ENCODE data around the gene AATF. TPM values are rescaled to one million over a fixed set of nuclear protein-coding genes. Genes with fewer than 3 reads are reported as not detected.
"Not testable (repeated sequence)": the region's sequence is repeated elsewhere in the genome, so short reads cannot be mapped to it uniquely, and the experiment has no call there.

Gene AATF
- total RNA-seq, 1 experiment from 2014 or later = 68.3 TPM

DNA sequence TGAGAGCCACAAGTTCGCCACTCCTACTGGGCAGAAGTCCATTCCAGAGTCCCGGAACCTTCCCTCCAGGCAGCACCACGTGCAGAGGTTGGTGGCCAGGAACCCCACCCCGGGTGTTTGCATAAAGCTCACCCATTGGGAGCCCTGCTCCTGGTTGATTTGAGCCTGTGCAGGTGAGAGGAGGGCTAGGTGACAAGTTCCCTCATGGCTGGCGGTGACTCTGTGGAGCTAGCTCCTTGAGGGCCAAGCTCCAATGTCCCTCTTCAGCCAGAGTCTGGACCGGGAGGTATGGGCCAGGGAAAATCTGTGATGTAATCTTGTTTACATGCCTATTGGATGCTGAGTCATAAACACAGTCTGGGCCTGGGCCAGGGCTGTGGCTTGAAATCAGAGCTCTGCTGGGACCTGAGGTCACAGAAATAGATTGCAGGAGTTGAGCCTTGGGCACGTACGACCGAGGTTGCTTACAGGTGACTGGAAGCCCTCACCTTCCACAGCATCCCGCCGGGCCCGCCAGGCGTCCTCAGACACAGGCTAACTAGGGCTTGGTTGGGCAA is 118.9 kb downstream of the AATF start:
- Histone ChIP-seq H3K9me3 (no peaks in the 10 kb centered on the region), H3K36me3 (no peaks in the 10 kb centered on the region), H3K4me3 (no peak overlapping the region), H3K27me3 (no peaks in the 10 kb centered on the region)
- peak; percentile 88 for DNase-seq

DNA sequence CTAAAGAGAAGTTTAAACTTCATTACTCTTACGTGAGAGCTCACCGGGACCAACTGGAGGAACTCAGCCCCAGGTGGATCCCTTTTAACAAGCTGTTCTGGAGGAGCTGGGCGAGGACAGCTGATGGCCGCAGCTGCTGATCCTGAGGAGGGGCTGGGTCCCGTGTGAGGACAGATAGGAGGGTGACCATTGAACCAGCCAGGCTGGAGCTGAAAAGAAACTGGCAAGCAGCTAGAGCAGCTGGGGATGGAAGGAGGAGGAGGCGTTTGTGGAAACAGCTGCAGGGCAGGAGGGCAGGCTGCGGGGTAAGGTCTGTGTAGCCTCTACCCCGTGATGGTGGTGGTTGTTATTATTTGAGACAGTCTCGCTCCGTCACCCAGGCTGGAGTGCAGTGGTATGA is 119.5 kb downstream of the AATF start:
- no peaks in the 10 kb centered on the region for H3K9me3 ChIP-seq
- no peak for DNase-seq
- H3K27me3 ChIP-seq = no peaks in the 10 kb centered on the region
- H3K36me3 ChIP-seq = no peaks in the 10 kb centered on the region
- no peak overlapping the region for H3K4me3 ChIP-seq

DNA sequence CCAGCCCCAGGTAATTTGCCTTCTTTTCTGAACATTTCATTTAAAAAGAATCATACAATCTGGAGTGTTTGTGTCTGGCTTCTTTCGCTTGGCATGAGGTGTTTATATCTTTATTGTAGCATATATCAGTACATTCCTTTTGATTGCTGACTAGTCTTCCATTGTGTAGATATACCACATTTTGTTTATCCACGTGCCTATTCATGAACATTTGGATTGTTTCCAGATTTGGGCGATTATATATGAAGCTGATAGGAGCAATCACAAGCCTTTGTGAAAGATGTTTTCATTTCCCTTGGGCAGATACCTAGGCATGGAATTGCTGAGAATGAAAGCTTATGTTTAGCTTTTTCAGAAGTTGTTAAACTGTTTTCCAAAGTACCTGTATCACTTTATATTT is 120.3 kb downstream of the AATF start:
- no peak overlapping the region for H3K4me3 ChIP-seq
- H3K9me3 ChIP-seq = no peaks in the 10 kb centered on the region
- no peaks in the 10 kb centered on the region for H3K36me3 ChIP-seq
- DNase-seq = no peak
- no peaks in the 10 kb centered on the region for H3K27me3 ChIP-seq

DNA sequence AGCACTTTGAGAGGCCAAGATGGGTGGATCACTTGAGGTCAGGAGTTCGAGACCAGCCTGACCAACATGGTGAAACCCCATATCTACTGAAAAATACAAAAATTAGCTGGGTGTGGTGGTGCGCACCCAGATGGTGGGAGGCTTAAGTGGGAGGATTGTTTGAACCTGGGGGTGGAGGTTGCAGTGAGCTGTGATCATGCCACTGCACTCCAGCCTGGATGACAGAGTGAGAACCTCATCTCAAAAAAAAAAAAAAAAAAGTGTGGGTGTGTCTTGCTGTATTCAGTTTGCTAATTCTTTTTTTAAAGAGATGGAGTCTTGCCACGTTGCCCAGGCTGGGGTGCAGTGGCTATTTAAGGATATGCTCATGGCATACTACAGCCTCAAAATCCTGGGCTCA is 124.7 kb downstream of the AATF start:
- H3K4me3 ChIP-seq, H3K36me3 ChIP-seq, DNase-seq, H3K27me3 ChIP-seq, H3K9me3 ChIP-seq: not testable (repeated sequence)

DNA sequence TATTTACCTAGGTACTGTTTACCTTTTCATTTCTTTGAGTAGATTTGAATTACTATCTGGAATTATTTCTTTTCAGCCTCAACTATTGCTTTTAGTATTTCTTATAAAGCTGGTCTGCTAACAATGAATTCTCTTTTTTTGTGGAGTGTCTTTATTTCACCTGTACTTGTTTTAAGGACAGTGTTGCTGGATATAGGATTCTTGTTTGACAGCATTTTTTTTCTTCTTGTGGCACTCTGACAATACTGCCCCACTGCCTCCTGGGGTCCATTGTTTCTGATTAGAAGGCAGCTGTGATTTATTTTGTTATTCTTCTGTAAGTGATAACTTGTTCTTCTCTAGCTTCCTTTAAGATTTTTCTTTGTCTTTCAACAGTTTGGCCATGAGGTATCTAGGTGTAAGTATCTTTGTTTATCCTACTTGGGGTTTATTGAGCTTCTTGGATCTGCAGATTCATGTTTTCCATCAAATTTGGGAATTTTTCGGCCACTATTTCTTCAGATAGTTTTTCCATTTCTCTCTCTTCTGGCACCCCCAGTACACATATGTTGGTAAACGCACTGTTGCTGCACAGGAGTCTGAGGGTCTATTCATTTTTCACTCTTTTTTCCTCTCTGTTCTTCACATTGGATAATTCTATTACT is 130.4 kb downstream of the AATF start:
- no peak for DNase-seq
- Histone ChIP-seq H3K4me3 (no peak overlapping the region), H3K9me3 (peaks cover 4% of the 10 kb centered on the region; the same call in 1 of the 2 replicates), H3K36me3 (peaks cover 10% of the 10 kb centered on the region), H3K27me3 (no peaks in the 10 kb centered on the region)

DNA sequence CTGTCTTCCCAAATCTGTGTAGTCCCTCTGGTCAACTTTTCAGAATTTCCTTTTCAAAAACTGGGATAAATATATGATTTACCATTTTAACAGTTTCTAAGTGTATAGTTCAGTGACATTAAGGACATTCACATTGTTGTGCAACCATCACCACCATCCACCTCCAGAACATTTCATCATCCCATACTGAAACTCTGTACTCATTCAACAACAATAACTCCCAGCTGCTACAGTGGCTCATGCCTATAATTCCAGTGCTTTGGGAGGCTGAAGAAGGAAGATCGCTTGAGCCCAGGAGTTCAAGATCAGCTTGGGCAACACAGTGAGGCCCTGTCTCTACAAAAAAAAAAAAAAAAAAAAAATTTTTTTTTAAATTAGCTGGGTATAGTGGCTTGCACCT is 131.0 kb downstream of the AATF start:
- H3K9me3 ChIP-seq = peaks cover 4% of the 10 kb centered on the region; the same call in 1 of the 2 replicates
- no peak for DNase-seq
- H3K27me3 ChIP-seq = no peaks in the 10 kb centered on the region
- no peak overlapping the region for H3K4me3 ChIP-seq
- peaks cover 15% of the 10 kb centered on the region for H3K36me3 ChIP-seq

DNA sequence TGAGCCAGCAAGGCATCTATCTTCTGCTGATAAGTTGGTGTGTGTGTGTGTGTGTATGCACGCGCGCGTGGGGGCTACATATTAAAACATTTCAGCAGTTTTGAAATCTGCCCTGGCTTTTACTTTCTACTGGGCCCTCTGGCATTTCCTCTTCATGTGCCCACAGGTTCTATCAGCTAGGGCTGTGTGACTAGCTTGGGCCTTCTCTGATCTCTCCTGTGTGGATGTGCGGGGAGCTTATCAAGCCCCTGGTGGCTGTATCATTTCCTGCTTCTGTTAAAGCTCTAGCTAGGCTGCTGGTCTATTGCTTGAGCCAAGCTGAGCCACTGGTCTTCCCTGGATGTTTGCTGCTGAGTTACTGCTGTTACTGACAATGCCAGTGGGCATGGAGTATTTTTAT is 132.5 kb downstream of the AATF start:
- no peak for DNase-seq
- Histone ChIP-seq H3K27me3 (no peaks in the 10 kb centered on the region), H3K4me3 (no peak overlapping the region), H3K36me3 (peaks cover 30% of the 10 kb centered on the region), H3K9me3 (peaks cover 4% of the 10 kb centered on the region; the same call in 1 of the 2 replicates)

DNA sequence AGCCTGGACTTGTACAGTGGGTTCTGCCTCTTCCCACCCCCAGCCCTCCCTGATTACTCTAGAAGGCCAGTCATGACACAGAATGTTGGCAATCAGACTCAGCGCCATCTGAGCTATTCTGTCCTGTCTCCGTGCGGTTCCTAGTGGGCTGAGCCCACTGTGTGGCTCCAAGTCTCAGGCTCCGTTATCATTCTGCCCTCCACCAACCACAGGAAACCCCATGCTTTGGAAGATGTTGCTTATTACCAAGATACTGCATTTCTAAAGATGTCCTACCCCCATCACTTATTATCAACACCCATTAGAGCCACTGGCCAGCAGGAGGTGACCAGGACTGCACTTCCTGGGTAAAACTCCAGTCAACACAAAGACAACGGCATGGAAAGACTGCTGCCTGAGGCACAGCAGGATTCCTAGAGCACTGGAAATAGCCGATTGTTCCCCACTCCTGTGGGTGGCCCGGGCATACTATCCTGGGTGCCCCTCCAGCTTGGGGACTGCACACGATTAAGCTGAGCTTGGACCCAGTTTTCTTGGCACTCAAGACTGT is 133.6 kb downstream of the AATF start:
- no peak overlapping the region for H3K4me3 ChIP-seq
- H3K27me3 ChIP-seq = no peaks in the 10 kb centered on the region
- no peak for DNase-seq
- peaks cover 39% of the 10 kb centered on the region for H3K36me3 ChIP-seq
- H3K9me3 ChIP-seq = peaks cover 4% of the 10 kb centered on the region; the same call in 1 of the 2 replicates

DNA sequence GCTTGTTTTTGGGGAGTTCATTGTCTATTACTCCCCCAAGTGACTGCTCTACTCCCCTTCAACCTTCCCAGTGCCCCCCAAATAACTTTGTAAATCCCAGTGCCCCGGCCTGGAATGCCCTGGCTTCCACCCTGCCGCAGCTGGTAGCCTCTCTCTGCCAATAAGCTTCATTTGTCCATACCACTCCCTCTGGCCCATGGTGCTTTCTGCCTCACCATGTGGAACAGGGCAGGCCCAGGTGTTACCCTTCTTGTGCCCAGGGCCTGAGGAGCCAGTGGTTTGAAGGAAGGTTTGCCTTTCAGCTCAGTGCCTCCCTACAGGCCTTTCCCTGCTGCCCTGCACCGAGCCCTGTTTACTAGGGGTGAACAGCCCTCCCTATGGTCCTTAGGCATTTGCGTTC is 134.2 kb downstream of the AATF start:
- Histone ChIP-seq H3K9me3 (peaks cover 4% of the 10 kb centered on the region; the same call in 1 of the 2 replicates), H3K4me3 (no peak overlapping the region), H3K36me3 (peaks cover 45% of the 10 kb centered on the region), H3K27me3 (no peaks in the 10 kb centered on the region)
- DNase-seq = no peak

DNA sequence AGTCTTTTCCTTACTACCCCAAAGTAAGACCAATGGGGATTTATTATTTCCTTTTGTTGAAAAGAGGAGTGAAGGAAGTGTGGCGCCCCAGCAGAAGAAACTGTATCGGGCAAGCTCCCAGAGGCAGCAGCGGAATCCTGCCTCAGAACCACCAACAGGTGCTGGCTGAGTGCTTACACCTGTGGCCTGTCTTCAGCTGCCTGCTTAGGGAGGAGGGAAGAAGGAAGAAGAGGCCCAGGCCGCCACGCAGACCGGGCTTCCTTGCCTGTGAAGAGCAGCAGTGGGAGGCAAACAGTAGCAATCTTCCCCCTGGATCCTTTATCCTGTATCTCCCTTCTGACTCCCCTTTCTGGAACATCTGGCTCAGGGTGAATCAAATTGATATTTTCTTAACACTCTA is 134.7 kb downstream of the AATF start:
- H3K4me3 ChIP-seq = no peak overlapping the region
- H3K9me3 ChIP-seq = peaks cover 4% of the 10 kb centered on the region; the same call in 1 of the 2 replicates
- H3K27me3 ChIP-seq = no peaks in the 10 kb centered on the region
- peaks cover 49% of the 10 kb centered on the region for H3K36me3 ChIP-seq
- no peak for DNase-seq

DNA sequence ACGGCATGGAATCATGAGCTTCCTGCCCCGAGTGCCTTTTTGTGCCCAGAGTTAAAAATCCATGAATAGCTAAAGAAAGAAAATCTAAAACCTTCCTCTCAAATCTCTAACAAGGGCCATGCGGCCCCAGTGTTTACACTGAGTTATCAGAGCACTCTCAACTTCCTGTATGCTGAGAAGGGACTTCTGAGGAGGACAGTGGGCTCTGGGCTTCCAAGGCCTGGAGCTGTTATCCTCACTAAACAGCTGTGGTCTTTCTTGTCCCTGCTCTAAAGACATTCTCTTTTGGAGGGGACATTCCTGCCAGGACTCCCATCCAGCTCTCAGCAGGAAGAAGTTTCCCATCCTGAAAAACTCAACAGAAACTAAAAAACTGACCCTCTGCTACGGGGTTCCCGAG is 135.6 kb downstream of the AATF start:
- Histone ChIP-seq H3K4me3 (no peak overlapping the region), H3K36me3 (peaks cover 58% of the 10 kb centered on the region)
- no peak for DNase-seq

DNA sequence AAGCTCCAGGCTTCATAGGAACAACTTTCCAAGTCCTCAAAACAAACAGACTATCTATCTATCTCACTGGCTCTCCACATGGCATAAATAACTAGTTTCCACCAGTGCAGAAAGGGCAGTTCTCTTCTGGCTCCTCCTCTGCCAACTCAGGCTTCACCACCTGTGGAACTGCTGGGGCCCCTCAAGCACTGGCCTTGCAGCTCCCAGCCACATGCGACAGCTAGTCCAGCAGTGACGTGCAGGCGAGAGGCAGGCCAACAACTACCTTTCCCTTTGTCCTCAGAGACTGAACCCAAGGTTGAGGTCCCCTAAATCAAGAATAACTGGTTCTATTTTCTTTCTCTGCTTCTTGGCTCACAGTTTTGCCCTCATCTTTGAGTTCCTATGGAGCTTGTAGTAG is 137.6 kb downstream of the AATF start:
- peaks cover 74% of the 10 kb centered on the region for H3K36me3 ChIP-seq
- H3K27me3 ChIP-seq = no peaks in the 10 kb centered on the region
- no peak for DNase-seq
- H3K4me3 ChIP-seq = no peak overlapping the region
- no peaks in the 10 kb centered on the region for H3K9me3 ChIP-seq

More for the DNA sequence above, 135.6 kb downstream of the AATF start:
- Histone ChIP-seq H3K27me3 (no peaks in the 10 kb centered on the region), H3K9me3 (no peaks in the 10 kb centered on the region)

DNA sequence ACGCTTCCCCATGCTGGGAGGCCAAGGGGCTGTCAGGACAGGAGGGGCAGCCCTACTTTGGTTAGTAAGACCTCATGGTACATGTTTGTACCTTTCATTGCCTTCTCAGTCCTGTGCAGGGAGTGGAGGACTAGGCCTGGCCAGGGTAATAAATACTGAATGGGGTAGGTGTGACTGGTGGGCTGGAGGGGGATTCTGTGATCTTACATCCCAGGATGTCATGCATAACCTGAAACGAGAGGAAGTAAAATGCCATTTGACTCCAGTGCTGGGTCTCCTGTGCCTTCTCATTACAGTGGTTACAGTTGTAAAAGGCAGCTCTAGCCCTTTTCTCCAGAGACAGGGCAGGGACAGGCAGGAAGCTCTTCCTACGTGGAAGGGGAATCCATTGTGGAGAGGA is 138.2 kb downstream of the AATF start:
- no peaks in the 10 kb centered on the region for H3K27me3 ChIP-seq
- no peaks in the 10 kb centered on the region for H3K9me3 ChIP-seq

DNA sequence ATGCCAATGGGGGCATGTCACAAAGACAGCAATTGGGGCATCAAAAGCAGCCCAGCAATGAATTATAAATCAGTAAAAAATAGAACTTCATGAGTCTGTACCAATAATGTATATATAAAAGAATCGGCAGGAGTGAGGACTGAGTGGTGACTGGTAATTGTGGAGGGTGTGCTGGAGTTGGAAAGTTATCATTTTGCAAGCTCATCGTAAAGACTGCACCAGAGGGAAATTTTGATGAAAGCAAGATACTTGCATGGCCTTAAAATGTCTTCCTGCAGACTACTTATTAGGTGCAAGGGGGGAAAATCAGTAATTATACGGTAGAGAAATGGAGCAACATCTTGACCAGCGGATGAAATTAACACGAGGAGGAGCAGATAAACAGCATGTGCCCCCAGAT is 138.9 kb downstream of the AATF start:
- H3K36me3 ChIP-seq = peaks cover 83% of the 10 kb centered on the region
- no peak overlapping the region for H3K4me3 ChIP-seq
- no peaks in the 10 kb centered on the region for H3K9me3 ChIP-seq
- no peaks in the 10 kb centered on the region for H3K27me3 ChIP-seq
- no peak for DNase-seq

More for the DNA sequence above, 138.2 kb downstream of the AATF start:
- DNase-seq = no peak
- Histone ChIP-seq H3K36me3 (peaks cover 78% of the 10 kb centered on the region), H3K4me3 (no peak overlapping the region)

DNA sequence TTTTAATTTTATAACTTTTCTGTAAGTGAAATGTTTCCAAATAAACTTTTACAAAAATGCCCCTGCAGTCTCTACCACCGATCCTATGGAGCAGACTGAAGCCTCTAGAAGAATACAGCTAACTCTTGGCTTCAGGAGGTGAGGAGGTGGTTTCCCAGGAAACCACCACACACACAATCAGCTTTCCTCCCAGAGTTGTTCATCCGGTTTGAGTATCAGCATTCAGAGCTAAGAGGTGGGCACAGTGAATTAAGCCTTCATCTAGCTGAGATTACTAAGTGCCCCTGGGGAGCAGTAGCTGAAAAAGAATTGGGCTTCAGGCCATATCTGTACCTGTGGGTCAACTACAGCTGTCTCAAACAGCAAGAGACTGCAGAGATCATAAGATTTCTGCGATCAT is 139.7 kb downstream of the AATF start:
- DNase-seq = no peak
- no peak overlapping the region for H3K4me3 ChIP-seq
- peaks cover 86% of the 10 kb centered on the region for H3K36me3 ChIP-seq

DNA sequence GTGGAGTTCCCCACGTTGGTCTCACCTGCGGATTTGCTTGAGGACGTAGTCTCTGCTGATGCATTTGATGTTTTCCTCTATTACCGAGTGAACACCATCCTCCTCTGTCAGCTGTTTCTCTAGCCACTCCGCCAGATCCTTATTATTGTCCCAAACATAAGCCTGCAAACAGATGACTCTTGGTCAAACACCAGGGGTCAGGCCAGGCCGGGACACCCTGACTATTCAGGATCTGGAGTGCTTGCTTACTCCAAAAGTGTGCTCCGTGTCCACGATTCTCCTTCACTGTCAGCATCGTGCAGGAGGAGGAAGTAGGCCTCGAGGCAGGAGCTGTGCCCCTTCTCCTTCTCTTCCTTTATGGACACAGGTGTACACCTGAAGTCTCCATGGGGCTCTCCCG is 140.2 kb downstream of the AATF start:
- no peaks in the 10 kb centered on the region for H3K27me3 ChIP-seq
- no peak for DNase-seq
- H3K9me3 ChIP-seq = no peaks in the 10 kb centered on the region
- no peak overlapping the region for H3K4me3 ChIP-seq
- H3K36me3 ChIP-seq = peaks cover 85% of the 10 kb centered on the region

More for the DNA sequence above, 139.7 kb downstream of the AATF start:
- no peaks in the 10 kb centered on the region for H3K27me3 ChIP-seq
- H3K9me3 ChIP-seq = no peaks in the 10 kb centered on the region

DNA sequence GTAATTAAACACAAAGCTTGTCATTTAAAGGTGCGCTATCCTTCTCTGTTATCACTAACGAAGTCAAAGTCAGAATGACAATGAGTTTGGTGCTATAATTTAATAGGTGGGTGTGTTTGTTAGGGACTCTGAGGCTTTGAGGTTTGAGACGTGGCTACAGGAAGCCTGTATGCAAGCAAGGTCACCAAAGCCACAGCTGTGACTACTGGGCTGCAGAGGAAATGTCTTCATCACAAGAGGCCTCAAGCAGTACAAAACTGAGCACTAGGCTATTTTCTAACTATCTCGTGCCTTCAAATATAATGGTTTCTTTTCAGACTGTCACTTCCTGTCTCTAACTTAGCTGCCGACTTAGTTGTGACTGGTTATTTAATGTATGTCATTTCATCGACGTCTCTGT is 141.2 kb downstream of the AATF start:
- peaks cover 86% of the 10 kb centered on the region for H3K36me3 ChIP-seq
- DNase-seq = no peak

DNA sequence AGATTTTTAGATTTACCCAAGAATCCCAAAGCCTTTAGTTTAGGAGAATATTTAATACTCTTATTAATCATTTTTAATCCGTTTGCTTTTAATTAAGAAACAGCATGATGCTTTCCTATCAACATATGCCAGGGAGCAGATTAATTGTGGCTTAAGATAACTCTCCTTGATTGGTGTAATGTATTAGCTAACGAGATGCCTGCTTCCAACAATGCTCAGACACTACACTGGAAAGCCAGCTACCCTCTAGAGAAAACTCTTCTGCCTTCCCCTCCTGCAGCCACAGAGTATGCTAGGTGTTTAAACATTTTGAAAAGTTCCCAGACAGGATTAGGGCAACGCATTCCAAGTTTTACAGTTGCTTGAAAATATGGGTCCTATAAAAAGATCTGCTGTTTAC is 142.2 kb downstream of the AATF start:
- no peak for DNase-seq
- Histone ChIP-seq H3K27me3 (no peaks in the 10 kb centered on the region), H3K36me3 (peaks cover 87% of the 10 kb centered on the region), H3K9me3 (no peaks in the 10 kb centered on the region), H3K4me3 (no peak overlapping the region)

More for the DNA sequence above, 141.2 kb downstream of the AATF start:
- no peaks in the 10 kb centered on the region for H3K9me3 ChIP-seq
- H3K4me3 ChIP-seq = no peak overlapping the region
- no peaks in the 10 kb centered on the region for H3K27me3 ChIP-seq
